ENCODE results near the gene COL6A2. TPM values are rescaled to one million over a fixed set of nuclear protein-coding genes. Genes with fewer than 3 reads are reported as not detected.
A peak's percentile ranks its signal among the peaks of the same experiment; 100 is the strongest.

Gene COL6A2
- total and polyA plus RNA-seq, 2 of the 13 experiments (the other 11 are each of a cell fraction or from before 2014, with no cell fraction given), result 0.07 to 0.41 TPM

GRCh38 chr21:46155514-46156377 is 57.8 kb downstream of the COL6A2 start, which contains the start of gene FTCD (continued):
- no peak for TF ChIP-seq MBD4 (IDR thresholded peaks at IDR 0.05; ENCODE audit: borderline replicate concordance, low read length)
- TF ChIP-seq ZSCAN21 (CRISPR knock-in tag; IDR thresholded peaks at IDR 0.05; ENCODE audit: borderline replicate concordance), result peak; percentile 43; the same call in 1 of the 2 replicates
- peak; percentile 85 for TF ChIP-seq CHD4 (IDR thresholded peaks at IDR 0.05; ENCODE audit: borderline replicate concordance, low read length)
- TF ChIP-seq NONO (IDR thresholded peaks at IDR 0.05), result no peak
- TF ChIP-seq NONO (CRISPR knock-in tag; conservative IDR thresholded peaks at IDR 0.05), result peak; percentile 84
- TF ChIP-seq ZNF557 (CRISPR knock-in tag; IDR thresholded peaks at IDR 0.05), result no peak
- TF ChIP-seq ZNF136 (CRISPR knock-in tag; IDR thresholded peaks at IDR 0.05; ENCODE audit: low read depth), result peak; percentile 73; the same call in 1 of the 2 replicates
- peak; percentile 82; the same call in 1 of the 2 replicates for TF ChIP-seq ZNF83 (CRISPR knock-in tag; IDR thresholded peaks at IDR 0.05; ENCODE audit: borderline replicate concordance)
- TF ChIP-seq ZNF782 (CRISPR knock-in tag; IDR thresholded peaks at IDR 0.05; ENCODE audit: borderline replicate concordance), result peak; percentile 21; the same call in 1 of the 2 replicates
- TF ChIP-seq HES4 (CRISPR knock-in tag; IDR thresholded peaks at IDR 0.05; ENCODE audit: borderline replicate concordance), result peak; percentile 40
- peak; percentile 52; the same call in 1 of the 2 replicates for TF ChIP-seq ZNF749 (CRISPR knock-in tag; IDR thresholded peaks at IDR 0.05; ENCODE audit: borderline replicate concordance)
- TF ChIP-seq AGO2 (optimal IDR thresholded peaks at IDR 0.05; ENCODE audit: low read depth, low read length), result peak; percentile 56
- no peak for TF ChIP-seq ASH2L (IDR thresholded peaks at IDR 0.05; ENCODE audit: insufficient read length, low read depth, low read length)
- 0 out of 2 replicates have a peak, but pooled peaks have one; percentile 52 for TF ChIP-seq FLYWCH1 (CRISPR knock-in tag; IDR thresholded peaks at IDR 0.05)
- TF ChIP-seq ZBTB10 (CRISPR knock-in tag; IDR thresholded peaks at IDR 0.05; ENCODE audit: borderline replicate concordance), result peak; percentile 99
- peak; percentile 91 for TF ChIP-seq PAXIP1 (CRISPR knock-in tag; conservative IDR thresholded peaks at IDR 0.05)
- 0 out of 2 replicates have a peak, but pooled peaks have one; percentile 19 for TF ChIP-seq PAX8 (CRISPR knock-in tag; IDR thresholded peaks at IDR 0.05; ENCODE audit: borderline replicate concordance)
- TF ChIP-seq BRF2 (CRISPR knock-in tag; IDR thresholded peaks at IDR 0.05), result 0 out of 2 replicates have a peak, but pooled peaks have one; percentile 31
